GM19455 (cell line): ENCODE measurements around the gene RNF213.

Source experiments
- ATAC-seq: cut with Tn5 transposase; IDR thresholded peaks from one replicate; pipeline ENCODE4 v1.9.1; 2021; ENCODE audit not compliant: unreplicated experiment

The RNF213 gene

DNA sequence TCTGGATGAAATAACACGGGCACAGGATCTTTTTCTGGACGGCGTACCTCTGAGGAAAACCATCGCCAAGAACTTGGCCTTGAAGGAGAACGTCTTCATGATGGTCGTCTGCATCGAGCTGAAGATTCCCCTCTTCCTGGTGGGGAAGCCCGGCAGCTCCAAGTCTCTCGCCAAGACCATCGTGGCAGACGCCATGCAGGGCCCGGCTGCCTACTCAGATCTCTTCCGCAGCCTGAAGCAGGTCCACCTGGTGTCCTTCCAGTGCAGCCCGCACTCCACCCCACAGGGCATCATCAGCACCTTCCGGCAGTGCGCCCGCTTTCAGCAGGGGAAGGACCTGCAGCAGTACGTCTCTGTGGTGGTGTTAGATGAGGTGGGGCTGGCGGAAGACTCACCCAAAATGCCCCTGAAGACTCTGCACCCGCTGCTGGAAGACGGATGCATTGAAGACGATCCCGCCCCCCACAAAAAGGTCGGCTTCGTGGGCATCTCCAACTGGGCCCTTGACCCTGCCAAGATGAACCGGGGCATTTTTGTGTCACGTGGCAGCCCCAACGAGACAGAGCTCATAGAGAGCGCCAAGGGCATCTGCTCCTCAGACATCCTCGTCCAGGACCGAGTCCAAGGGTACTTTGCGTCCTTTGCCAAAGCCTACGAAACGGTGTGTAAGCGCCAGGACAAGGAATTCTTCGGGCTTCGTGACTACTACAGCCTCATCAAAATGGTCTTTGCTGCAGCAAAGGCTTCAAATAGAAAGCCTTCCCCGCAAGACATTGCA, 86.0 kb downstream of the RNF213 start:
- ATAC-seq: no peak

DNA sequence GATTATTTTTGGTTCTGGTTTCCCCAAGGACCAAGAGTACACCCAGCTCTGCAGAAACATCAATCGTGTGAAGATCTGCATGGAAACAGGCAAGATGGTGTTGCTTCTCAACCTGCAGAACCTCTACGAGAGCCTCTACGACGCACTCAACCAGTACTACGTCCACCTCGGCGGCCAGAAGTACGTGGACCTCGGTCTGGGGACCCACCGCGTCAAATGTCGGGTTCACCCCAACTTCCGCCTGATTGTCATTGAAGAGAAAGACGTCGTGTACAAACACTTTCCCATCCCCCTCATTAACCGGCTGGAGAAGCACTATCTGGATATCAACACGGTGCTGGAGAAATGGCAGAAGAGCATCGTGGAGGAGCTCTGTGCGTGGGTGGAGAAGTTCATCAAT, 86.9 kb downstream of the RNF213 start:
- no peak for ATAC-seq

DNA sequence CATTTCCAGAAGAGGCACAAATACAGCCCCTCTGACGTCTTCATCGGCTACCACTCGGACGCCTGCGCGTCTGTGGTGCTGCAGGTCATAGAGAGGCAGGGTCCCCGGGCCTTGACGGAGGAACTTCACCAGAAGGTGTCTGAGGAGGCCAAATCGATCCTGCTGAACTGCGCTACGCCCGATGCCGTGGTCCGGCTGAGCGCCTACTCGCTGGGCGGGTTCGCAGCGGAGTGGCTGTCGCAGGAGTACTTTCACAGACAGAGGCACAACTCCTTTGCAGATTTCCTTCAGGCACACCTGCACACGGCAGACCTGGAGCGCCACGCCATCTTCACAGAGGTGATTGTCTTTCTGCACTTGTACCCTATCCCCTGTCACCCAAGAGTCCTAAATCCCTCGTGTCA, 87.3 kb downstream of the RNF213 start:
- no peak for ATAC-seq

DNA sequence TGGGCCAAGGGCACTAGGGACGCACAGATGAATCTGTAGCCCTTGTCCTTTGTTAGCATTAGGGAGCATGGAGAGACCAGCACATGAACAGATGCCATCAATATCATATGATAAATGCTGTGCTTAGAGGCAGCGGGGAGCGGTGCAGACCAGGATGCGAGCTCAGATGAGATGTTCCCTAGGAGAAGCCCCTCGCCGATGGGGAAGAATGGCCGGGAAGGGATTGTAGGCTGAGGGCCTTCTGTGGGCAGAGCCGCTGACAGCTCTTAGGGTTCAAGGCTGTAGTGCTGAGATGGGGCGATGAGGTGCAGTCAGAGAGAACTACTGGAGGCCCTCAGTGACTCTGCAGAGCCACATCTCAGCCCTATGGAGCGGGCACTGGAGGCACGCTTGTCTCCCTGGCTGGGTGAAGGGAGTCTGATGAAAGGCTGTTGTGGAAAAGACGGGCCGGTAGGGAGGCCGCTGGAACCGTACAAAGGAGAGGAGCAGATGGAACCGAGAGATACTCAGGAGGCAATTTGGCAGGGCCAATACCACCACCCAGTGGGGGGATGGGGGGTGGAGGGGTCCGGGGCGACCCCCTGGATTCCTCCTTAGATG, 88.0 kb downstream of the RNF213 start:
- no peak for ATAC-seq

DNA sequence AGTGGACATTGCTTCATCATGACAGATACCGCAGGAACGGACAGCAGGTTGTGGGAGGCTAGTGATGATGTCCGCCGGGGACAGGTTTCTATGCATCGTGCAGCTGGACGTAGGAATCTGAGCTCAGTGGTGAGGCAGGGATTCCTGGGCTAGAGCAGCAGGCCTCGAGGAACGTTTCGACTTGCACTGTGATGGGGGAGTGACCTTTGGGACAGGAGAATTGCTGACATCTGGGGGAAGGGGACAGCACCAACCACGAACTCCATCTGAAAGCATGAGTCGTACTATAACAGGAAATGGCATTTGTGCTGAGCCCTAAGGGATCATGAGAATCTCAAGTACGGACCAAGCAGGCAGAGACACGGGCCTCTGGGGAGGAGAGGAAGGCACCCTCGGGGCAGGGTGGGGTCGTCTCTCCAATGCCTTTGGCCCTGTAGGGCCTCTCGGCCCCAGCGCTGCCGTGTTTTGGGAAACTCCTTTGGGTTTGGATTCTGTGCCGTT, 88.5 kb downstream of the RNF213 start:
- no peak for ATAC-seq

DNA sequence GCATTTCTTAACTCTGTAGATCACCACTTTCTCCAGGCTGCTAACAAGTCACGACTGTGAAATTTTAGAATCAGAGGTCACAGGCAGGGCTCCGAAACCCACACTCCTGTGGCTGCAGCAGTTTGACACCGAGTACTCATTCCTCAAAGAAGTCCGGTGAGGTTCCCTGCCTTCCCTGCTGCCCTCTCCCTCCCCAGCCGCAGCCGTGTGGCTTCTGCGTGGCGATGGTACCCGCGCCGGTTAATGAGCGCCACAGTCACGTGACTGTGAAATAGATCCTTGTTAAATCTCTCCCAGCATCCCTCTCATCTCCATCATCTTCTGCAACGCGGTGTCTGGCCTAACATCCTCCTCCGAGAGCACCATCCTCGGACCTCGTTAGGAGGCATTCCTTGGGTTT, 89.1 kb downstream of the RNF213 start:
- no peak for ATAC-seq

DNA sequence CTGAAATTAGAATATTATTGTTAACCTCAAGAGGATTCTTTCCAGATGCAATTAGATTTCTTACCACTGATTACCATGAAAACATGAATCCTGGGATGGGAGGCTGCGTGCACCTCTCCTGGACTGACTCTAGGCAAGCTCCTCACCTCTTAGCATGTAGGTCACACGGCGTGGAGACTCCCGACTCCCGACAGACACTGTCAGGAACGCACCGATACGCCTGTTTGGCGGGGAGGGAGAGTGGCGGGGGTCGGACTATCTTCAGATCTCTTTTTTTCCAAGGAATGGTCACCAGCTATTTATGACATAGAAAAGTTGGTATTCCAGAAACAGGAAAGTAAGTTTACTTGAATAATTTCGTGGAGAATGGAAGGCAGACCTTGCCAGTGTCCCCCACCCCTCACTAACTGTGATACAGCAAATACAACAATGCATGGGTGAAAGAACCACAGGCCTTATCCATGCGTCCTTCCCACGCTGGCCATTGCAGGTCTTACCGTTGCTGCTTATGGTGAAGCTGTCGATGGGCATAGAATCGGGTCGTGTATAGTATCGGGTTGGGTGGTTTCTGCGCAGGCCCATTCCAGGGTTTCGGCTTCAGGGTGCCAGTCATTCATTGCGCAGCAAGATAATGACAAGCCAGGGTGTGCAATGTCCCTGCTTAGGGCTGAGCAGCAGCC, 91.7 kb downstream of the RNF213 start:
- no peak for ATAC-seq

DNA sequence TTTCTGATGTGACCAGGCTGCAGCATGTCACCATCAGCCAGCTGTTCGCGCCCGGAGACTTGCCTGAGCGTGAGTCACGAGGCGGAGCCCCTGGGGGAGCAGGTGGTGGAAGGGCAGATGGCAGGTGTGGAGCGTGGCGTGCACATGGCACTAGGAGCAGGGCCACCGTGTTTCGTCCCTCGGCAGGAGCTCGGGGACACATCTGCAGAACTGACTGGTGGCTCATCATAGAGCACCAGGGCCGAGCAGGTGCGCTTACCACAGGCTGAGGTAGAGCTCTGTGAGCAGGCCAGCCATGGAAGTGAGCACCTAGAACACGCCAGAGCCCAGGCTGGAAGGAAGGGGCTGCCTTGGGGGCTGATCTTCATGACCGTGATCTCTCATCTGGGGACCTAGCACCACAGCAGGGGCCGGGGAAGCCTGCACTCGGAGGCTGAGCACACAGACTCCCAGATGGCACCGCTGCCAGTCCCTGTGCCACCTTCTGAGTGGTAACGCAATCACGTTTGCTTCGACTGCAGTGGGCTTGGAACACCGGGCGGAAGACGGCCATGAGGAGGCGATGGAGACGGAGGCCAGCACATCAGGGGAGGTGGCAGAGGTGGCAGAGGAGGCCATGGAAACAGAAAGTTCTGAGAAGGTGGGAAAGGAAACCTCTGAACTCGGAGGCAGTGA, 92.5 kb downstream of the RNF213 start:
- ATAC-seq: no peak

DNA sequence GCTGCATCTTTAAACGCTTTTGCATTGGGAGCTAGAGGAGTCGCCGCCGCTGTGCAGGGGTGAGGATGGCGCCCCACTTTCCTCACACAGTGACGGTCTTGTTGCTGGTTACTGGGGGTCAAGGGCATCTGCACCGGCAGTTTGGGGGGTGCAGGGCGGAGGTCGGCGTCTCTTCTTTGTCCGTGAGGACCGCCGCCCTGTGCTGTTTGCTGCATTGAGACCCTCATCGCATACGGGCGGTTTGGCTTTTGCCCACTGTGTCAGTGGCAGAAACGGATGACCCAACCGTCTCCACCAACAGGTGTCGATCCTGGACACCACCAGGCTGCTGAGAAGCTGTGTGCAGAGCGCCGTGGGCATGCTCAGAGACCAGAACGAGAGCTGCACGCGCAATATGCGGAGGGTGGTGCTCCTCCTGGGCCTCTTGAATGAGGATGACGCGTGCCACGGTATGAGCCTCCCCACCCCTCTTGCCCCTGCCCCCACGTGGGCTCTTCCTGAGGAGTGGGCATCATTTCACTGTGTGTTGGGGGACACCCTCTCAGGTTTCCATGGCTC, 93.1 kb downstream of the RNF213 start:
- ATAC-seq: no peak

DNA sequence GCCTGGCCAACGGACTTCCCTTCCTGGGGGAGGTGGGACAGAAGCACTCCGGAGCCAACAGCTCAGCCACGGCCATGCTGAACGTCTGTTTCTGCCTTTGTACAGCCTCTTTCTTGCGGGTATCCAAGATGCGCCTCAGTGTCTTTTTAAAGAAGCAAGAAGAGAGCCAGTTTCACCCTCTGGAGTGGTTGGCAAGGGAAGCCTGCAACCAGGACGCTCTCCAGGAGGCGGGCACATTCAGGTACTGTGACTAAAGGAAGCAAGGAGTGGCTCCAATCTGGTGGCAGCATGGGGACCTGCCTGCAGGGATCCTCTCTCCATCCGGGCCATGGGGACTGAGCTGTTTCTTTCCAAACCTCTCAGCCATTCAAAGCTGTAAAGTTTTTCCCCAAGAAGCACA, 93.7 kb downstream of the RNF213 start:
- ATAC-seq: no peak

DNA sequence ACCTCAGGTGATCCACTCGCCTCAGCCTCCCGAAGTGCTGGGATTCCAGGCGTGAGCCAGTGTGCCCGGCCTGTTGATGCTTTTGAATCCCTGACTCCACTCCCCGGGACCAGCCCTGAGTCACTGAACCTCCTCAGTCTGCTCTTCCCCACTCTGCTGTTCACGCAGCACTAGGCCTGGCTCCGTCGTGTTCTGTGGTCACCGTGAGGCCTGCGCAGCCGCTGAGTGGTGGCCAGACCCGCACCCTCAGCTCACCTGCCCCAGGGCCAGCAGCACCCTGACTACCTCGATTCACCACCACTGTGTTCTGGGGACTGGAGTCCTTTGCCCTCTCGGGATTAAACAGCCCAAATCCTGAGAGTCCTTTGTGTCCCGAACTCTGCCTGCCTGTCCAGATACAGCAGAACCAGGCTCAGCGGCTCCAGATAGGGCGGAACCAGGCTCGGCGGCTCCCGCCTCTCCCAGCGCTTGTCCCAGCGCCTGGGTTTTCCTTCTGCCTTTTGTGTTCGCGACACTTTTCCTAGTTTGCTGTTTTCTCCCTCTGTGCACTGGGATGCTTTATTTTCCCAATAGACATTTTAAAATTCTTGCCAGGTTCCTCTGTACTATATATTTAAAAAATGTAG, 95.7 kb downstream of the RNF213 start:
- ATAC-seq: no peak

DNA sequence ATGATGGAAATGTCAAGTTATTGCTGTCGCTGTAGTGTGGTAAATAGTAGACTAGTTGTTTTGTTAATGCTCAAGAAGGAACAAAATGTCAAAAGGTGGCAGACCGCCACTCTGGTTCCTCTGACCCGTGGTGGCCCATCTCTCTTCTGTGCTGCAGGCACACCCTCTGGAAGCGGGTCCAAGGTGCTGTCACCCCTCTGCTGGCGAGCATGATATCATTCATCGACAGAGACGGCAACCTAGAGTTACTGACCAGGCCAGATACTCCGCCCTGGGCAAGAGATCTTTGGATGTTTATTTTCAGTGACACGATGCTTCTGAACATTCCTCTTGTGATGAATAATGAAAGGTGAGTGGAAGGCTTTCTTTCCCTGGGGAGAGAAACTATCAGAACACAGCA, 97.5 kb downstream of the RNF213 start:
- ATAC-seq: no peak

DNA sequence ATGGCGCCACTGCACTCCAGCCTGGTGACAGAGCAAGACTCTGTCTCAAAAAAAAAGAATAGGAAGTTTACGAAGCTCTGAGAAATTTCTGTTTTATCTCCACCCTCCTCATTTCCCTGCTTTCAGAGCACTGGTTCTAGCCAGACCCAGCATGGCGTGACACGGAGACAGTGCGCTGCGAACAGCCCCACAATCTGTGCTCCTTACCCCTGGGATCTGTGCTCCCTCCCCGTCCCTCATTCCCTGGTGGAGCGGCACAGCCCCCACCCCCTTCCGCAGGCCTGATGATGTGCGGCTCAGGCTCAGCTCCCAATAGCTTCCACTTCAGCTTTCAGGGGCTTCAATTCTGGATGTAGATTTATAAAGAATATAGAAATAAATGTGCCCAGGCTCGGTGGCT, 98.2 kb downstream of the RNF213 start:
- no peak for ATAC-seq

DNA sequence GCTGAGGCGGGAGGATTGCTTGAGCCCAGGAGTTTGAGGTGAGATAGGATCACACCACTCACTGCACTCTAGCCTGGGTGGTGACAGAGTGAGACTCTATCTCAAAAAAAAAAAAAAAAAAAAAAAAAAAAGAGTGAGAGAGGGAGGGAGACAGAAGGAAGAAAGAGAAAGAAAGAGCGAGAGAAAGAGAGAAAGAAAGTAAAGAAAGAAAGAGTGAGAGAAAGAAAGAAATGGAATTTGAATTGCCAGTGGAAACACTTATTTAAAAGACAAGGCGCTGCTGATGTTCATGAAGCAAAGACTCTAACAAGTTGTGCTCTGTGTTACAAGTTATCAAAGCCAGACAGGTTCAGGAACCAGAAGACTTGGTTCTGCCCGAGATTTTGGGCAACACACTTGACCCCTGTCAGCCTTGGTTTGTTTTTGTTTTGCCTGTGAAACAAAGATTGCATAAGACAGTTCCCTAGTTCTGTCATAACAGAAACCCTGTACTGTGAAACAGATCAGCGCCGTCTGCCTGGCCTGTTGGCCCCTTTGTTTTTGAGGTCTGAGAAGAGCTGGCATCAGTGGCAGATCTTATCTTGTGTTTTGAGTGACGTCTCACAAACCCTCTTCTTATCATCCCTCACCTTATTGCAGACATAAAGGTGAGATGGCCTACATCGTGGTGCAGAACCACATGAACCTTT, 98.9 kb downstream of the RNF213 start:
- no peak for ATAC-seq

DNA sequence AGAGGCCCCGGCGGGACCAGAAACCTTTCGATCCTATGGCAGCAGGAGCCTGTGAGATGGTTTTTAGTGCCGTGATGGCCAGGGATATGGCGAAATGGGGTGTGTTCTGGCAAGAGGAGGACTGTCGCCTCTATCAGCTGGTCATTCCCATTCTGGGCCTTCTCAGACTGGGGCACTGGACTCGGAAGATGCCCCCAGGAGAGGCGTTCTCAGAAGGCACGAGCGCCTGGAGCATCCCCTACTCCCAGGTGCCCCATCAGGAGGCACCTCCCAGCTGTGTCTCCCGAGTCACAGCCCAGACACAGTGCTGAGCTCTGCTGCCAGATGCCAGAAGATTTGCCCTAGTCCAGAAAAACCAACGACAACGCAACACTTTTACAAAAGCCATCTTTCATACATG, 99.7 kb downstream of the RNF213 start:
- no peak for ATAC-seq

DNA sequence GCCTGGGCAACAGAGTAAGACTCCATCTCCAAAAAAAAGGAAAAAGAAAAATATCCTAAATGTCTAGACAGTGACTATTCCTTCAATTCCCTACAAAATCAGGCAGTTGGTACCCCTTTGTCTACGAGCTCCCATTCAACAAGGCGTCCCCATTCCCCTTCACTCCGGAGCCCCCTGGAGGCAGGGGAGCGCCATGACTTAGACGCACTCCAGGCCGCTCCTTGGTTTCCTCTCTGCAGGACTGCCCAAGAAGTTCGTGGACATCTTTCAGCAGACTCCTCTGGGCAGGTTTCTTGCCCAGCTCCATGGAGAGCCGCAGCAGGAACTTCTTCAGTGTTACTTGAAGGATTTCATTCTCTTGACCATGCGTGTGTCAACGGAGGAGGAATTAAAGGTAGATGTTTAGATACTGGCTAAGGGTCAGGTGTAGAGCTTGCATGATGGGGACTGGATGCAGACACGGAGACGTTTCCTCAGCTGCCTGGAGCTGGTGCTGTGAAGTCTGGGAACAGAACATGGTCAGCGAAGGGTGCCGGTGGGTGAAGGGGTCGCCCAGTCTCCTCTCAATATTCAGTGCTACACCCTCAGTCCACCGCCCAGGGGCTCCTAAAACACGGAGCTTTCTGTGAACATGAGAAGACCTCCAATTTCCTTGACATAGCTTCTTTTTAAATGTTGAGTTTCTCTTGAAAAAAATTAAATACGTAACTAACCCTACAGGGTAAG, 101.0 kb downstream of the RNF213 start:
- ATAC-seq: no peak

DNA sequence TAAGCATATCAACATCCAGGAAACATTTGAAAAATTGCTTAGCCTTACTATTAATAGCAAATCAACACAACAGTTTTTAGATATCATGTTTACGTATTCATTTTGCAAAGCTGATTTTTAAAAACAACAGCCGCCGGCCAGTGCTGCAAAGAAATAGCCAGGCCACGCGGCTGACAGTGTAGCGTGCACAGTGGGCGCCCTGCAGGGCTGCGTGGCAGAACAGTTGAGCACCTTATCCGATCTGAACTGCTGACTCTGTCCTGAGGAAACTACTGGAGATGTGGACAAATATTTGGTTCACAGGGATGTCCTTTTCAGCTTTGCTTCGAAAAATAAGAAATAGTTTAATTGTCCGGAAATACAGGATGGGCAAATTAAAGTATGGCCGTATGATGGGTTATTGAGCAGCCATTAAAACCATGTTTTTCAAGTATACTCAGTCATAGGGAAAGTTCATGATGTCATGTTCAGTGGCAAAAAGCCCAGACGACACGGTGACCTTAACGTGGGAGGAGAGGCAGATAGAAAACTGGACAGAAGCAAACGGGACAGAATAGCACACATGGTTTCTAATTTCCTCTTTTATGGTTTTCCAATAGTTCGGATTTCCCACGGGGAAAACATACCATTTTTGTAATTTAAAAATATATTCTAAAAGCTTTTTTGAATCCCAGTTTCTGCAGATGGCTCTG, 101.9 kb downstream of the RNF213 start:
- no peak for ATAC-seq

DNA sequence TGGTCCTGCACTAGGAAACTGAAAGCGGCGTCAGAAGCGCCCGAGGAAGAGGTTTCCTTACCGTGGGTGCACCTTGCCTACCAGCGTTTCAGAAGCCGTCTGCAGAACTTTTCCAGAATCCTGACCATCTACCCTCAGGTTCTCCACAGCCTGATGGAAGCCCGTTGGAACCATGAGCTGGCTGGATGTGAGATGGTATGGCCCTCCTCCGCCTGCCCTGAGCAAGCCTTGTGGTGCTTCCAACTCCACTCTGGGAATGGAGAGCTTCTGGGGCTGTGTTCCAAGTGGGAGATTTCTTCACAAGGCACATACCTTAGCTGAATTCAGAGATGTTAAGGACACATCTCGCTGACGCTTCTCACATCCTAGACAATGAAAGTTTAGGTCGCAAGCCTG, 102.5 kb downstream of the RNF213 start:
- no peak for ATAC-seq

DNA sequence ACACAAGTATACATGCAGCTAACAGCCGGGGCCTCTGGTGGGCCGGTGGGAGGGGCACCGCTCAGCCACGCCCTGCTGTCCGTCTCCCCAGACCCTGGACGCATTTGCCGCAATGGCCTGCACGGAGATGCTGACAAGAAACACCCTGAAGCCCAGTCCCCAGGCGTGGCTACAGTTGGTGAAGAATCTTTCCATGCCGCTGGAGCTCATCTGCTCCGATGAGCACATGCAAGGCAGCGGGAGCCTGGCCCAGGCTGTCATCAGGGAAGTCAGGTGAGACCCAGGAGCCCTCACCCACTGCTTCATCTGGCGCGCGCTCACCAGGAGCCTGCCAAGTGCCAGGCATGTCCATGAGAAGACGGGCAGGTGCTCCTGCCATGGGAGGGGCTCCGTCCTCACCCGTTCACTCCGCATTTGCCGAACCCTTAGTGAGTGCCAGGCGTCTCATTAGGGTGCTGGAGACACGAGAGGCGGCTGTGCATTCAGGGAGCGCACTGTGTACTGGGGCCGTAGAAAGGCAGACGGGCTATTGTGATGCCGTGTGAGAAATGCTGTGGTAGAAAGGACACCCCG, 103.0 kb downstream of the RNF213 start:
- ATAC-seq: no peak
